Small intestine (tissue), 16 donors: Measurements from ENCODE around the gene TWF1. TPM values are rescaled to one million over a fixed set of nuclear protein-coding genes. Genes with fewer than 3 reads are reported as not detected.
"Not testable (repeated sequence)": the region's sequence is repeated elsewhere in the genome, so short reads cannot be mapped to it uniquely, and the experiment has no call there.

Experiments used
- DNase-seq, 2 donors: peaks; one replicate each; pipeline versions ENCODE4 v3.0.0 to v3.0.0-alpha.2; 2013
- FAIRE-seq: peaks from 2 replicates; lab custom pipeline; 2012; peaks lifted over from hg19 to GRCh38; lab: Jason Lieb, UNC
- H3K27ac ChIP-seq, 3 donors: one replicate each; pipeline ENCODE4 v1.5.1; 2013; ENCODE audit warnings: low read length in 2 of 3, mild to moderate bottlenecking in 2 of 3, control low read depth in 1 of 3, inconsistent platforms in 1 of 3, low read depth in 1 of 3, moderate library complexity in 1 of 3
- H3K27me3 ChIP-seq, 3 donors: one replicate each; pipeline ENCODE4 v1.6.1; 2013; ENCODE audit warnings: low read length in 3 of 3, inconsistent platforms in 1 of 3; ENCODE audit not compliant: control insufficient read depth in 3 of 3, insufficient read depth in 3 of 3
- H3K36me3 ChIP-seq, 3 donors: one replicate each; pipeline ENCODE4 v1.6.1; 2013; ENCODE audit warnings: low read length in 3 of 3, inconsistent platforms in 1 of 3, low read depth in 1 of 3, mild to moderate bottlenecking in 1 of 3, moderate library complexity in 1 of 3; ENCODE audit not compliant: control insufficient read depth in 3 of 3, insufficient read depth in 2 of 3
- H3K4me1 ChIP-seq, 3 donors: one replicate each; pipeline ENCODE4 v1.6.1; 2013; ENCODE audit warnings: low read length in 2 of 3, inconsistent platforms in 1 of 3, low read depth in 1 of 3, mild to moderate bottlenecking in 1 of 3, moderate library complexity in 1 of 3; ENCODE audit not compliant: control insufficient read depth in 3 of 3, insufficient read depth in 2 of 3
- H3K4me3 ChIP-seq, 3 donors: one replicate each; pipeline ENCODE4 v1.5.1; 2013; ENCODE audit warnings: low read length in 3 of 3, control low read depth in 1 of 3, inconsistent platforms in 1 of 3, low read depth in 1 of 3, mild to moderate bottlenecking in 1 of 3, moderate library complexity in 1 of 3
- H3K9me3 ChIP-seq, 2 donors: one replicate each; pipeline ENCODE4 v1.6.1; 2013; ENCODE audit warnings: low read depth in 1 of 2, low read length in 1 of 2; ENCODE audit not compliant: control insufficient read depth in 2 of 2, insufficient read depth in 1 of 2
- WGBS, 3 donors: extraction: QIAGEN DNeasy Blood & Tissue Kit; methylation state at CpG; one replicate each; pipeline ENCODE4 v1.1.7; 2013; 5-methylcytosine and 5-hydroxymethylcytosine counted together
- long read RNA-seq, 10 donors: transcript quantifications; one replicate each; lab custom pipeline, GENCODE V29; 2026
- polyA plus RNA-seq, 4 donors: library from polyadenylated mRNA; stranded (reverse) in 3 of 4; unstranded in 1 of 4; fragments of 200-250 nt in 3 of 4; fragments of 120-200 nt in 1 of 4; gene quantifications; one replicate each; pipeline versions ENCODE4 v1.2.1 to v1.2.3, GENCODE V29; 2013
- donor health status: healthy with polysubstance abuse.
- donor health status: control.
- donor health status: control.
- donor health status: Bipolar disorder and iron deficiency.
- donor health status: healthy.

The TWF1 gene
- 100 to 1,000 TPM in 1 of 4 donors, 10 to 100 TPM in 3; 81.7 to 142 (median 90.8) TPM for polyA plus RNA-seq
- long read RNA-seq, donor 1, transcript TWF1-201 (9 exons, 3,045 nt): major isoform, 47 of 84 reads
- long read RNA-seq, donor 1, partial matches to known transcripts: 32 of 84 reads
- long read RNA-seq, donor 1, other reads (novel, unspliced or antisense): 0 of 84 reads
- long read RNA-seq, donor 2, transcript TWF1-201 (9 exons, 3,045 nt): major isoform, 21 of 23 reads
- long read RNA-seq, donor 2, partial matches to known transcripts: 0 of 23 reads
- long read RNA-seq, donor 2, other reads (novel, unspliced or antisense): 0 of 23 reads
- long read RNA-seq, donor 3, transcript TWF1-201 (9 exons, 3,045 nt): major isoform, 10 of 10 reads
- long read RNA-seq, donor 3, partial matches to known transcripts: 0 of 10 reads
- long read RNA-seq, donor 3, other reads (novel, unspliced or antisense): 0 of 10 reads
- long read RNA-seq, donor 4: 0 reads
- long read RNA-seq, donor 5, transcript TWF1-201 (9 exons, 3,045 nt): major isoform, 5 of 5 reads
- long read RNA-seq, donor 5, partial matches to known transcripts: 0 of 5 reads
- long read RNA-seq, donor 5, other reads (novel, unspliced or antisense): 0 of 5 reads
- long read RNA-seq, donor 6, transcript TWF1-201 (9 exons, 3,045 nt): major isoform, 22 of 22 reads
- long read RNA-seq, donor 6, partial matches to known transcripts: 0 of 22 reads
- long read RNA-seq, donor 6, other reads (novel, unspliced or antisense): 0 of 22 reads
- long read RNA-seq, donor 7: 0 reads
- long read RNA-seq, donor 8: 0 reads
- long read RNA-seq, donor 9, transcript TWF1-201 (9 exons, 3,045 nt): major isoform, 6 of 6 reads
- long read RNA-seq, donor 9, partial matches to known transcripts: 0 of 6 reads
- long read RNA-seq, donor 9, other reads (novel, unspliced or antisense): 0 of 6 reads
- long read RNA-seq, donor 10, transcript TWF1-201 (9 exons, 3,045 nt): major isoform, 31 of 34 reads
- long read RNA-seq, donor 10, partial matches to known transcripts: 0 of 34 reads
- long read RNA-seq, donor 10, other reads (novel, unspliced or antisense): 0 of 34 reads

- WGBS, 3 donors: 0% methylated on average over 67 to 89 of the region's 89 CpGs
- Histone ChIP-seq H3K27me3 (no peaks in the 10 kb centered on the region), H3K27ac (peak within 1 kb of the TSS; percentile 92 to 97 (median 93)), H3K4me1 (peaks cover 0 to 6% (median 0%) of the 10 kb centered on the region in 3 donors), H3K4me3 (peak within 1 kb of the TSS; percentile 81 to 94 (median 94)), H3K36me3 (peaks cover 0 to 4% (median 0%) of the 10 kb centered on the region in 3 donors), H3K9me3 (no peaks in the 10 kb centered on the region)
- peak; percentile 83 to 95 for DNase-seq
- no peak for FAIRE-seq
These were observed at the start of gene TWF1 for GRCh38 chr12:43805860-43806736. TSS of gene TWF1 (minus strand) at chr12:43806317. CDS start at chr12:43806245, 72 bp downstream.

GRCh38 chr12:43852744-43853143 lies 46.6 kb upstream of the TWF1 start:
- Histone ChIP-seq H3K4me1 (no peaks in the 10 kb centered on the region), H3K9me3 (peaks cover 0 to 12% of the 10 kb centered on the region in 2 donors), H3K4me3 (no peak overlapping the region), H3K27me3 (no peaks in the 10 kb centered on the region), H3K36me3 (peaks cover 0 to 4% (median 2%) of the 10 kb centered on the region in 3 donors), H3K27ac (no peak overlapping the region)
- FAIRE-seq (no peak), DNase-seq (no peak)
- 97 to 100% (median 97%) methylated on average over 1 of the region's 1 CpG for WGBS, 3 donors

- no peak for FAIRE-seq
- Histone ChIP-seq H3K27me3 (no peaks in the 10 kb centered on the region), H3K9me3 (peaks cover 0 to 19% of the 10 kb centered on the region in 2 donors), H3K36me3 (peaks cover 1 to 9% (median 2%) of the 10 kb centered on the region in 3 donors), H3K4me3 (no peak overlapping the region), H3K27ac (no peak overlapping the region), H3K4me1 (peaks cover 0 to 10% (median 0%) of the 10 kb centered on the region in 3 donors)
- 81 to 99% (median 97%) methylated on average over 3 of the region's 3 CpGs for WGBS, 3 donors
- no peak for DNase-seq
These were observed 42.7 kb upstream of the TWF1 start for GRCh38 chr12:43848786-43849185.

- Histone ChIP-seq H3K4me3 (no peak overlapping the region), H3K4me1 (peaks cover 0 to 10% (median 0%) of the 10 kb centered on the region in 3 donors), H3K9me3 (peaks cover 0 to 19% of the 10 kb centered on the region in 2 donors), H3K27me3 (no peaks in the 10 kb centered on the region), H3K36me3 (peaks cover 1 to 8% (median 2%) of the 10 kb centered on the region in 3 donors), H3K27ac (no peak overlapping the region)
- peak in 1 of 2 donors; percentile 49 for DNase-seq
- FAIRE-seq: no peak
- 52 to 68% (median 58%) methylated on average over 4 of the region's 4 CpGs for WGBS, 3 donors
These were observed 42.0 kb upstream of the TWF1 start for GRCh38 chr12:43848226-43848507.

- H3K9me3 ChIP-seq: peaks cover 0 to 19% of the 10 kb centered on the region in 2 donors
- H3K4me1 ChIP-seq, H3K4me3 ChIP-seq, FAIRE-seq, H3K36me3 ChIP-seq, H3K27me3 ChIP-seq: not testable (repeated sequence)
- DNase-seq: peak; percentile 11 to 74
- 21 to 60% (median 53%) methylated on average over 4 of the region's 4 CpGs for WGBS, 3 donors
- peak overlapping the region in 1 of 3 donors; percentile 65 for H3K27ac ChIP-seq
These were observed 41.5 kb upstream of the TWF1 start for GRCh38 chr12:43847425-43848225.

- no peak for DNase-seq
- no peaks in the 10 kb centered on the region for H3K27me3 ChIP-seq
- no peak for FAIRE-seq
- no peak overlapping the region for H3K4me3 ChIP-seq
- peaks cover 0 to 5% (median 1%) of the 10 kb centered on the region in 3 donors for H3K36me3 ChIP-seq
- peaks cover 0 to 9% (median 3%) of the 10 kb centered on the region in 3 donors for H3K4me1 ChIP-seq
- WGBS, 3 donors: 81 to 93% (median 88%) methylated on average over 1 of the region's 1 CpG
- H3K9me3 ChIP-seq: peaks cover 0 to 3% of the 10 kb centered on the region in 2 donors
- H3K27ac ChIP-seq: no peak overlapping the region
These were observed 36.1 kb upstream of the TWF1 start for GRCh38 chr12:43842259-43842658.

GRCh38 chr12:43841253-43841652 lies 35.1 kb upstream of the TWF1 start:
- no peak for FAIRE-seq
- DNase-seq: no peak
- WGBS, 3 donors: 84 to 96% (median 88%) methylated on average over 3 of the region's 3 CpGs

More at GRCh38 chr12:43841253-43841652, 35.1 kb upstream of the TWF1 start:
- no peaks in the 10 kb centered on the region for H3K9me3 ChIP-seq
- no peak overlapping the region for H3K4me3 ChIP-seq
- H3K27me3 ChIP-seq: no peaks in the 10 kb centered on the region
- peaks cover 0 to 5% (median 1%) of the 10 kb centered on the region in 3 donors for H3K36me3 ChIP-seq
- no peak overlapping the region for H3K27ac ChIP-seq
- peaks cover 0 to 3% (median 2%) of the 10 kb centered on the region in 3 donors for H3K4me1 ChIP-seq
